Heart left ventricle (tissue), 16 donors: ENCODE data around the gene LHX2. TPM values are rescaled to one million over a fixed set of nuclear protein-coding genes. Genes with fewer than 3 reads are reported as not detected.

Experiments used
- ATAC-seq, 4 donors: fragments of 200-7000 bp; cut with Tn5 transposase; one replicate each; pipeline ENCODE4 v1.9.1; 2020 to 2022; ENCODE audit warnings: moderate library complexity in 4 of 4, mild to moderate bottlenecking in 3 of 4, moderate number of reproducible peaks in 1 of 4
- DNase-seq, 5 donors: peaks; one replicate each; pipeline ENCODE4 v3.0.0-alpha.2; 2020
- H3K27ac ChIP-seq, 12 donors: fragments of 200-600 bp; sonication (generic) in 4 of 12; one replicate each; pipeline versions ENCODE4 v1.5.0 to v1.8.0; 2016 to 2022; ENCODE audit warnings: mild to moderate bottlenecking in 2 of 12
- H3K27me3 ChIP-seq, 9 donors: fragments of 200-600 bp; sonication (generic) in 2 of 9; one replicate each; pipeline versions ENCODE4 v1.5.1 to v1.8.0; 2016 to 2022; ENCODE audit warnings: mild to moderate bottlenecking in 3 of 9
- H3K36me3 ChIP-seq, 9 donors: fragments of 200-600 bp; sonication (generic) in 2 of 9; one replicate each; pipeline versions ENCODE4 v1.5.0 to v1.8.0; 2018 to 2022; ENCODE audit warnings: mild to moderate bottlenecking in 2 of 9
- H3K4me1 ChIP-seq, 12 donors: fragments of 200-600 bp; sonication (generic) in 4 of 12; one replicate each; pipeline versions ENCODE4 v1.5.0 to v1.8.0; 2016 to 2022; ENCODE audit warnings: mild to moderate bottlenecking in 3 of 12
- H3K4me3 ChIP-seq, 12 donors: fragments of 200-600 bp; sonication (generic) in 4 of 12; one replicate each; pipeline versions ENCODE4 v1.5.0 to v1.8.0; 2017 to 2022; ENCODE audit warnings: mild to moderate bottlenecking in 9 of 12, moderate library complexity in 4 of 12
- H3K9me3 ChIP-seq, 12 donors: fragments of 200-600 bp; sonication (generic) in 4 of 12; one replicate each; pipeline versions ENCODE4 v1.5.0 to v1.8.0; 2016 to 2022; ENCODE audit warnings: mild to moderate bottlenecking in 1 of 12
- CTCF ChIP-seq, 12 donors: fragments of 200-600 bp; sonication (generic) in 4 of 12; IDR thresholded peaks; one replicate each; pipeline versions ENCODE4 v1.5.0 to v1.8.0; 2018 to 2022; ENCODE audit warnings: antibody characterized with exemption in 12 of 12, mild to moderate bottlenecking in 5 of 12
- POLR2A ChIP-seq, 2 donors: fragments of 450-650 bp; IDR thresholded peaks; one replicate each; pipeline ENCODE4 v1.6.1; 2017; ENCODE audit warnings: antibody characterized with exemption in 2 of 2, mild to moderate bottlenecking in 2 of 2, moderate library complexity in 2 of 2
- WGBS, 4 donors: extraction: QIAGEN DNeasy Blood & Tissue Kit in 2 of 4; methylation state at CpG; one replicate each; pipeline versions ENCODE4 v1.1.5 to v1.1.7; 2013 to 2018; 5-methylcytosine and 5-hydroxymethylcytosine counted together
- intact Hi-C, 10 donors: fragments of 100-400 bp; cut with DNase I; formaldehyde crosslinking; loops; one replicate each; pipeline versions ENCODE4 v1.11.1 to v1.14.2; 2022
- polyA plus RNA-seq, 2 donors: library from polyadenylated mRNA; stranded (reverse); fragments of 200-250 nt; gene quantifications; one replicate each; pipeline ENCODE4 v1.2.3, GENCODE V29; 2013
- total RNA-seq, 9 donors: library from RNA; depleted of rRNA in 2 of 9; stranded (reverse); fragments of >200 nt in 2 of 9; fragmentation: NEBNext Ultra II Directional in 3 of 9; extraction: Animal tissue kit (Norgen Biotek cat#: 25700) in 3 of 9; gene quantifications; one replicate each; pipeline versions ENCODE4 v1.1.0 to v1.2.4, GENCODE V29; 2016 to 2023
- donor health status: ischemic (EF 13 %, LVEDD 7.1; RV severe dilation, severe dysfunction).
- donor health status: healthy with polysubstance abuse.
- donor health status: DM: no; HTN: yes; CAD: no.
- donor health status: DM: no; HTN: no; CAD: no.
- donor health status: ischemic (EF 25% LVEDD 6.9; RV normal size, moderate dysfunction).
- donor health status: ischemic (EF 25% LVEDD 5.7; RV mildly dilated, moderate dysfunction).
- donor health status: healthy.
- donor health status: DM: yes; HTN: yes; CAD: no.
- donor health status: ischemic (EF 35%, LVEDD 5.7; RV mildly dilated, moderate dysfunction).
- donor health status: nonischemic (EF 11% LVEDD 7.7; RV severe dilation, severe dysfunction).
- donor health status: DM: yes; HTN: yes; CAD: no.
- donor health status: PGD.
- donor health status: ischemic (EF 29% LVEDD 5.4; RV normal size, mild dysfunction).
- donor health status: nonischemic (EF 23%, LVEDD 6.1; RV moderate dilation, normal function).

The LHX2 gene
- total and polyA plus RNA-seq, 11 donors: 0.10 to 1.3 (median 0.28) TPM; not detected in 5

DNA sequence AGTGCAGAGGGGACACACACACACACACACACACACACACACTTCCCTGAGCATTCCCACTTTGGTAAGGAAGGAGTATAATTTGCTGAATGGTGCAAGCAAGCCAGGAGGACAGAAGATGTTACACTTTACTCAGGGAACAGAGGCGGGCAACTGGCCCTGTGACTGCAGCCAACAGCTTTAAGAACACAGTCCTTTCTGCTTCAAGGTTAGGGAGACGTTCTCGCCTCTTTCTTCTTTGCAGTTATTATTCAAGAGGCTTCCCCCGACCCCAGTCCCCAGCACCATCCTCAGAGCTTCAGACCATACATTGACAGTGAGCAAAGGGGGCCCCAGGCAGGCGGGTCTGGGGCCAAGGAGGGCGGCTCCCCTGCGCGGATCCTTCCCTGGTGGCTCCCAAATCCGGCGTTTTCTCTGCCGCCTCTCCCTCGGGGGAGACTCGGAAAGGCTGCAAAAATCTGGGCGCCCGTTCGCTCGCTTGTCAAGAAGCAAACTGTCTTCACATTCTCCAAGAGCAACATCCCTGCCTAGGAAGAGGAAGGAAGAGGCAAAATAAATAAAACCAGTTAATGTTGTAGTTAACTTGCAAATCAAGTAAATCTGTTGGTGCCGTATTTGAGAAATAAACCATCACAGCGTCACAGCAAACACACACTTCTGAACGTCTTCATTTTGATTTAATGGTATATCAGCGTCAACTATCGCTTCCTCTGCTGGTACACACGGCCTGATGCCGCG, 3.8 kb upstream of the LHX2 start:
- no peak for ATAC-seq
- no peak for DNase-seq
- intact Hi-C loops: no loop called here
- Histone ChIP-seq H3K27me3 (peaks cover 71 to 100% (median 97%) of the 10 kb centered on the region in 9 donors), H3K36me3 (no peaks in the 10 kb centered on the region), H3K4me3 (peak overlapping the region in 2 of 12 donors; percentile 9 to 17), H3K27ac (no peak overlapping the region), H3K4me1 (peaks cover 2 to 55% (median 26%) of the 10 kb centered on the region in 12 donors), H3K9me3 (no peaks in the 10 kb centered on the region)
- 5 to 8% (median 7%) methylated on average over 22 to 25 of the region's 25 CpGs for WGBS, 4 donors
- TF ChIP-seq CTCF (IDR thresholded peaks at IDR 0.05) (no peak), POLR2A (IDR thresholded peaks at IDR 0.05) (no peak)

DNA sequence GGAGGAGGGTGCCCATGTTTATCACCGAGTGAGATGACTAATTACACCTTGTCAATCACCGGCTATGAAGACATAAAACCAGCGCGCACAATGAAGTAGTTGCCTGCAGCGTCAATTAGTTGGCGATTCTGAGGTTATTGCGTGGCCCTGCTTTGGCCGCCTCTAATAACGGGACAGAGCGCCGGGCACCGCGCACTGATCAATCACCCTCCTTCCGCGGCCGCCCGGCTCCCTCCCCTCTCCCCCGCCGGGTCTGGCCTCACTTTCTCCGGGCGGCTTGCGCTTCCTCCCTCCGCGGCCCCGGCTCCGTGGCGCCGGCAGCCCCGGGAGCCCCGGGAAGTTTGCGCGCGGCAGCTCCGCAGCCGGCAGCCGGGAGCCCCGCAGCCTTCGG, 3.3 kb upstream of the LHX2 start:
- H3K36me3 ChIP-seq: no peaks in the 10 kb centered on the region
- no peak for DNase-seq
- no peak for ATAC-seq
- no peak overlapping the region for H3K27ac ChIP-seq
- peak overlapping the region in 6 of 12 donors; percentile 9 to 36 (median 16) for H3K4me3 ChIP-seq
- 1 to 4% (median 2%) methylated on average over 18 to 38 of the region's 38 CpGs for WGBS, 4 donors
- peaks cover 77 to 100% (median 97%) of the 10 kb centered on the region in 9 donors for H3K27me3 ChIP-seq
- intact Hi-C loops: no loop called here
- no peak for TF ChIP-seq CTCF (IDR thresholded peaks at IDR 0.05)
- no peak for TF ChIP-seq POLR2A (IDR thresholded peaks at IDR 0.05)
- H3K9me3 ChIP-seq: no peaks in the 10 kb centered on the region
- H3K4me1 ChIP-seq: peaks cover 2 to 60% (median 29%) of the 10 kb centered on the region in 12 donors

DNA sequence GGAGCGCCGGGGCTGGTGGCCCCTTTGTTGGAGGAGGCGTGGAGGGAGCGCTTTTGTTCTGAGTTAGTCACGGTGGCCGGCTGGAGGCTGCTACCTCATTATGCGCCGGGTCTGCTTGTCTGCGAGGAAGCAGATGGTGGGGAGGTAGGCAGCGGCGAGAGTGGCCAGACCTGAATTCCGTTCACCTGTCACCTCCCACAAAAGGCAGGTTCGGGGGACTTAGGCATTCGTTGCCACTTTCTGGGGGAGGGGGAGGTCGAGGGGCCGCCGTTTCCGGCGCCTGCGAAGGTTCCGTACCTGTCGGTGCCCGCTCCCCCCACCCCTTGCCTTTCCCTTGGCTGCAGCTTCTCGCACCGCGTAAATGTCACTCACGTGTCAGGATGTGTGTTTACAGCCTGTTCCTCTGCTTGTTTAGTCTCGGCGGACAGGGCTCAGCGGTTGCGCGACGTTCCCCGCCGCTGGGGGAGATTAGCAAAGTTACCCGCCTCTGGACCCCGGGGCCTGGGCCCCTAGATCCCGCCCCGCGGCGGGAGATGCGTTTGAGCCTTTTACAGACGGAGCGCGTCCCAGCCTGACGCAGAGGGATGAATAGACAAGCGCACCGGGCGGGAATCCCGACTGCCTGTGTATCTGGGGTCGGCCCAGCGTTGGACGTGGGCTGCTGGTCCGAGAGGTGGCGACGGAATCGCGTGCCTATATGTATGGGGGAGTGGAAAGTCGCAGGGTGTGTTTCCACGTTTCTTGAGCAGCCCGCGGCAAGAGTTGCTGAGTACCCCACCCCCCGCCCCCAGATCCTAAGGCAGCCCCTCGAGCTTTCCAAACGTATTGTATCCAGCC, 2.7 kb upstream of the LHX2 start:
- intact Hi-C loops: no loop called here
- H3K27me3 ChIP-seq: peaks cover 83 to 100% (median 97%) of the 10 kb centered on the region in 9 donors
- no peak overlapping the region for H3K27ac ChIP-seq
- no peak for TF ChIP-seq POLR2A (IDR thresholded peaks at IDR 0.05)
- no peak for TF ChIP-seq CTCF (IDR thresholded peaks at IDR 0.05)
- WGBS, 4 donors: 2 to 4% (median 3%) methylated on average over 31 to 65 of the region's 65 CpGs
- H3K4me1 ChIP-seq: peaks cover 2 to 60% (median 29%) of the 10 kb centered on the region in 12 donors
- no peaks in the 10 kb centered on the region for H3K9me3 ChIP-seq
- DNase-seq (no peak), ATAC-seq (no peak)
- peak overlapping the region in 4 of 12 donors; percentile 14 to 36 (median 24) for H3K4me3 ChIP-seq
- H3K36me3 ChIP-seq: no peaks in the 10 kb centered on the region
